H9 (cell line): Measurements from ENCODE around the gene CHN2. TPM values are rescaled to one million over a fixed set of nuclear protein-coding genes. Genes with fewer than 3 reads are reported as not detected.

Experiments
- DNase-seq: peaks from one replicate; pipeline ENCODE4 v3.0.0-alpha.2; 2017
- H2AFZ ChIP-seq: one replicate; pipeline ENCODE4 v1.6.1; 2013; ENCODE audit warnings: mild to moderate bottlenecking, low read length, control low read depth, moderate library complexity
- H2AK5ac ChIP-seq: 2 replicates; pipeline ENCODE4 v1.6.1; 2013; ENCODE audit warnings: low read length, control low read depth, mixed read lengths; ENCODE audit not compliant: insufficient read length
- H2BK120ac ChIP-seq: one replicate; pipeline ENCODE4 v1.6.1; 2013; ENCODE audit warnings: low read depth, mild to moderate bottlenecking, low read length, control low read depth, inconsistent platforms; ENCODE audit not compliant: poor library complexity, severe bottlenecking
- H2BK12ac ChIP-seq: 2 replicates; pipeline ENCODE4 v1.6.1; 2013; ENCODE audit warnings: low read length, control low read depth, mixed read lengths, low read depth; ENCODE audit not compliant: insufficient read length
- H2BK15ac ChIP-seq: 2 replicates; pipeline ENCODE4 v1.6.1; 2013; ENCODE audit warnings: low read depth, low read length, control low read depth
- H2BK20ac ChIP-seq: one replicate; pipeline ENCODE4 v1.6.1; 2013; ENCODE audit warnings: low read depth, mild to moderate bottlenecking, low read length, control low read depth, inconsistent platforms; ENCODE audit not compliant: poor library complexity, severe bottlenecking
- H2BK5ac ChIP-seq: 2 replicates; pipeline ENCODE4 v1.6.1; 2013; ENCODE audit warnings: low read length, control low read depth, mixed read lengths; ENCODE audit not compliant: insufficient read length
- H3K14ac ChIP-seq: 2 replicates; pipeline ENCODE4 v1.6.1; 2013; ENCODE audit warnings: low read length, control low read depth; ENCODE audit not compliant: insufficient read depth
- H3K18ac ChIP-seq: 2 replicates; pipeline ENCODE4 v1.6.1; 2013; ENCODE audit warnings: low read depth, mild to moderate bottlenecking, mixed read lengths, low read length, control low read depth; ENCODE audit not compliant: insufficient read length
- H3K23ac ChIP-seq: 2 replicates; pipeline ENCODE4 v1.6.1; 2013; ENCODE audit warnings: low read length, control low read depth, mixed read lengths, low read depth; ENCODE audit not compliant: insufficient read length
- H3K23me2 ChIP-seq: 2 replicates; pipeline ENCODE4 v1.6.1; 2013; ENCODE audit warnings: low read depth, mild to moderate bottlenecking, mixed read lengths, low read length, control low read depth; ENCODE audit not compliant: insufficient read length, poor library complexity, severe bottlenecking
- H3K27ac ChIP-seq: 2 replicates; pipeline ENCODE4 v1.5.1; 2013; ENCODE audit warnings: low read length, control low read depth, mixed read lengths, low read depth; ENCODE audit not compliant: insufficient read length
- H3K27me3 ChIP-seq: 2 replicates; pipeline ENCODE4 v1.6.1; 2013; ENCODE audit warnings: low read length, control low read depth, inconsistent platforms; ENCODE audit not compliant: insufficient read depth
- H3K4ac ChIP-seq: 2 replicates; pipeline ENCODE4 v1.6.1; 2013; ENCODE audit warnings: low read depth, mild to moderate bottlenecking, control low read depth, inconsistent platforms, low read length, moderate library complexity
- H3K4me1 ChIP-seq: 2 replicates; pipeline ENCODE4 v1.6.1; 2013; ENCODE audit warnings: low read length, control low read depth, inconsistent platforms; ENCODE audit not compliant: insufficient read depth
- H3K4me2 ChIP-seq: 2 replicates; pipeline ENCODE4 v1.6.1; 2013; ENCODE audit warnings: low read length, control low read depth, mixed read lengths; ENCODE audit not compliant: insufficient read length, insufficient read depth
- H3K56ac ChIP-seq: 2 replicates; pipeline ENCODE4 v1.6.1; 2013; ENCODE audit warnings: low read depth, mild to moderate bottlenecking, mixed read lengths, low read length, control low read depth; ENCODE audit not compliant: insufficient read length
- H3K79me1 ChIP-seq: 2 replicates; pipeline ENCODE4 v1.6.1; 2013; ENCODE audit warnings: low read depth, mild to moderate bottlenecking, moderate library complexity, low read length, control low read depth, inconsistent platforms; ENCODE audit not compliant: insufficient read depth, poor library complexity, severe bottlenecking
- H3K79me2 ChIP-seq: 2 replicates; pipeline ENCODE4 v1.6.1; 2013; ENCODE audit warnings: low read length, control low read depth, inconsistent platforms; ENCODE audit not compliant: insufficient read depth
- H3K9ac ChIP-seq: 2 replicates; pipeline ENCODE4 v1.6.1; 2013; ENCODE audit warnings: low read length, control low read depth, mixed read lengths; ENCODE audit not compliant: insufficient read length; ENCODE audit errors: extremely low read depth
- H3K9me3 ChIP-seq: one replicate; pipeline ENCODE4 v1.6.1; 2013; ENCODE audit warnings: low read depth, low read length, inconsistent platforms; ENCODE audit not compliant: control insufficient read depth
- H3T11ph ChIP-seq: one replicate; pipeline ENCODE4 v1.6.1; 2013; ENCODE audit warnings: mild to moderate bottlenecking, low read length, control low read depth, inconsistent platforms
- H4K20me1 ChIP-seq: one replicate; pipeline ENCODE4 v1.6.1; 2013; ENCODE audit not compliant: control insufficient read depth, insufficient read length, insufficient read depth
- H4K5ac ChIP-seq: 2 replicates; pipeline ENCODE4 v1.6.1; 2013; ENCODE audit warnings: low read depth, mild to moderate bottlenecking, mixed read lengths, low read length, control low read depth; ENCODE audit not compliant: insufficient read length
- H4K8ac ChIP-seq: replicated peaks from 2 replicates; pipeline ENCODE4 v1.6.1; 2013; ENCODE audit warnings: low read length, control low read depth, mixed read lengths, low read depth; ENCODE audit not compliant: insufficient read length
- H4K91ac ChIP-seq: 2 replicates; pipeline ENCODE4 v1.6.1; 2013; ENCODE audit warnings: low read depth, mild to moderate bottlenecking, moderate library complexity, mixed read lengths, low read length, control low read depth; ENCODE audit not compliant: insufficient read length
- H3K27ac Mint-ChIP-seq, 3 experiments: 2 replicates in 2 of 3; 3 replicates in 1 of 3; pipeline ENCODE4 v1.8.0; 2020 to 2021; ENCODE audit warnings: mixed read lengths in 3 of 3, mild to moderate bottlenecking in 1 of 3, moderate library complexity in 1 of 3
- H3K27me3 Mint-ChIP-seq: 2 replicates; pipeline ENCODE4 v1.8.0; 2021; ENCODE audit warnings: low read depth, mild to moderate bottlenecking, moderate library complexity, mixed read lengths
- H3K36me3 Mint-ChIP-seq, 3 experiments: 2 replicates in 2 of 3; 3 replicates in 1 of 3; pipeline ENCODE4 v1.8.0; 2020 to 2021; ENCODE audit warnings: low read depth in 3 of 3, mixed read lengths in 3 of 3; ENCODE audit not compliant: insufficient read depth in 1 of 3
- H3K4me1 Mint-ChIP-seq, 2 experiments: 2 replicates each; pipeline ENCODE4 v1.8.0; 2020; ENCODE audit warnings: mixed read lengths in 2 of 2
- H3K4me3 Mint-ChIP-seq, 2 experiments: 2 replicates in 1 of 2; 3 replicates in 1 of 2; pipeline ENCODE4 v1.8.0; 2020 to 2021; ENCODE audit warnings: mild to moderate bottlenecking in 2 of 2, mixed read lengths in 2 of 2, moderate library complexity in 1 of 2
- H3K9me3 Mint-ChIP-seq, 2 experiments: 2 replicates in 1 of 2; 3 replicates in 1 of 2; pipeline ENCODE4 v1.8.0; 2020; ENCODE audit warnings: mild to moderate bottlenecking in 2 of 2, mixed read lengths in 2 of 2, moderate library complexity in 1 of 2
- CTCF ChIP-seq: fragments of 200-600 bp; sonication (generic); conservative IDR thresholded peaks from 3 replicates; pipeline ENCODE4 v1.8.0; 2021; ENCODE audit warnings: antibody characterized with exemption, mild to moderate bottlenecking
- WGBS: extraction: QIAGEN DNeasy Blood & Tissue Kit; methylation state at CpG from one replicate; pipeline ENCODE4 v1.1.7; 2013; ENCODE audit warnings: missing lambda C conversion rate, low lambda C conversion rate, mixed read lengths; ENCODE audit not compliant: insufficient read length; ENCODE audit errors: extremely low coverage; 5-methylcytosine and 5-hydroxymethylcytosine counted together
- total RNA-seq: library from RNA; stranded (reverse); gene quantifications from 2 replicates; pipeline ENCODE4 v1.2.1, GENCODE V29; 2021

Gene CHN2
- total RNA-seq, 1 experiment from 2014 or later, result 3.3 TPM

GRCh38 chr7:29424295-29424983, 229.9 kb downstream of the CHN2 start:
- H3K79me1 ChIP-seq, result no peaks in the 10 kb centered on the region
- no peak overlapping the region for H2BK15ac ChIP-seq
- H3K9ac ChIP-seq, result no peak overlapping the region
- DNase-seq, result no peak
- no peaks in the 10 kb centered on the region for H3K9me3 Mint-ChIP-seq
- peaks cover 0 to 6% of the 10 kb centered on the region in 2 experiments; a peak in 3 of 4 replicates for H3K4me1 Mint-ChIP-seq
- no peak overlapping the region for H3K18ac ChIP-seq
- H4K20me1 ChIP-seq, result no peaks in the 10 kb centered on the region
- no peak overlapping the region for H2AK5ac ChIP-seq
- H3K27ac ChIP-seq, result no peak overlapping the region
- H3K27me3 Mint-ChIP-seq, result peaks cover 1% of the 10 kb centered on the region; the same call in 1 of the 2 replicates
- H3T11ph ChIP-seq, result no peak overlapping the region
- no peak overlapping the region for H3K14ac ChIP-seq
- H3K56ac ChIP-seq, result no peak overlapping the region
- H3K4me1 ChIP-seq, result no peaks in the 10 kb centered on the region
- H4K91ac ChIP-seq, result no peak overlapping the region
- no peak for TF ChIP-seq CTCF
- no CpG with 5 or more reads among the region's 7 CpGs for WGBS
- H3K4me3 Mint-ChIP-seq, result no peak overlapping the region
- no peaks in the 10 kb centered on the region for H3K9me3 ChIP-seq
- H3K79me2 ChIP-seq, result no peaks in the 10 kb centered on the region
- no peak overlapping the region for H2BK12ac ChIP-seq
- no peak overlapping the region for H3K23ac ChIP-seq
- no peak overlapping the region for H2AFZ ChIP-seq
- no peak overlapping the region for H3K4ac ChIP-seq
- no peaks in the 10 kb centered on the region for H3K36me3 Mint-ChIP-seq
- no peak overlapping the region for H3K4me2 ChIP-seq
- no peak overlapping the region for H2BK20ac ChIP-seq
- H4K8ac ChIP-seq, result no peak overlapping the region
- H2BK5ac ChIP-seq, result no peak overlapping the region
- H2BK120ac ChIP-seq, result no peak overlapping the region
- H3K27me3 ChIP-seq, result no peaks in the 10 kb centered on the region
- no peak overlapping the region for H4K5ac ChIP-seq
- no peaks in the 10 kb centered on the region for H3K23me2 ChIP-seq
- H3K27ac Mint-ChIP-seq, result no peak overlapping the region
